Tibial nerve (tissue), 4 donors: ENCODE results near the gene CAMK2B.

Experiments
- CTCF ChIP-seq, 5 experiments: fragments of 200-600 bp in 3 of 5; fragments of 450-650 bp in 2 of 5; sonication (generic) in 3 of 5; IDR thresholded peaks; one replicate each; pipeline ENCODE4 v1.5.1; 2016 to 2019; ENCODE audit warnings: antibody characterized with exemption in 5 of 5, mild to moderate bottlenecking in 3 of 5, moderate library complexity in 2 of 5
- EP300 ChIP-seq, 2 donors: sonication (generic); formaldehyde crosslinking; IDR thresholded peaks; one replicate each; pipeline ENCODE4 v1.6.1; 2017; ENCODE audit warnings: antibody characterized with exemption in 2 of 2, mild to moderate bottlenecking in 1 of 2

GRCh38 chr7:44189993-44190872 lies 135.2 kb downstream of the CAMK2B start:
- TF ChIP-seq EP300 (IDR thresholded peaks at IDR 0.05): no peak
- no peak for TF ChIP-seq CTCF (IDR thresholded peaks at IDR 0.05)
